Mesendoderm (in vitro differentiated cells): ENCODE measurements around the gene ARHGAP18.

Experiments
- DNase-seq: peaks from one replicate; pipeline ENCODE4 v3.0.0; 2013
- H2AK5ac ChIP-seq: 2 replicates; pipeline ENCODE4 v1.6.1; 2013; ENCODE audit warnings: low read length, inconsistent platforms
- H2BK120ac ChIP-seq: 2 replicates; pipeline ENCODE4 v1.6.1; 2013; ENCODE audit warnings: low read depth, mild to moderate bottlenecking, low read length, moderate library complexity, mixed read lengths
- H2BK15ac ChIP-seq: replicated peaks from 2 replicates; pipeline ENCODE4 v1.6.1; 2013; ENCODE audit warnings: low read depth, mild to moderate bottlenecking, moderate library complexity
- H2BK5ac ChIP-seq: 2 replicates; pipeline ENCODE4 v1.6.1; 2013; ENCODE audit warnings: low read length, inconsistent platforms
- H3K18ac ChIP-seq: 2 replicates; pipeline ENCODE4 v1.6.1; 2013; ENCODE audit warnings: mild to moderate bottlenecking, low read length, mixed read lengths
- H3K23ac ChIP-seq: one replicate; pipeline ENCODE4 v1.6.1; 2013; ENCODE audit warnings: low read length
- H3K27ac ChIP-seq: 2 replicates; pipeline ENCODE4 v1.5.1; 2013; ENCODE audit warnings: low read depth, mild to moderate bottlenecking, inconsistent platforms, low read length, moderate library complexity
- H3K27me3 ChIP-seq: 2 replicates; pipeline ENCODE4 v1.6.1; 2013; ENCODE audit warnings: low read length, control low read depth, mild to moderate bottlenecking, inconsistent platforms; ENCODE audit not compliant: insufficient read depth, poor library complexity
- H3K36me3 ChIP-seq: 2 replicates; pipeline ENCODE4 v1.6.1; 2013; ENCODE audit warnings: low read length, inconsistent platforms; ENCODE audit not compliant: control insufficient read depth, insufficient read depth
- H3K4ac ChIP-seq: one replicate; pipeline ENCODE4 v1.6.1; 2013; ENCODE audit warnings: low read depth, mild to moderate bottlenecking, low read length, moderate library complexity
- H3K4me1 ChIP-seq: 2 replicates; pipeline ENCODE4 v1.6.1; 2013; ENCODE audit warnings: low read depth, low read length, inconsistent platforms; ENCODE audit not compliant: control insufficient read depth
- H3K4me2 ChIP-seq: 2 replicates; pipeline ENCODE4 v1.6.1; 2013; ENCODE audit warnings: low read length
- H3K4me3 ChIP-seq: 2 replicates; pipeline ENCODE4 v1.5.1; 2013; ENCODE audit warnings: mild to moderate bottlenecking, low read length
- H3K56ac ChIP-seq: one replicate; pipeline ENCODE4 v1.6.1; 2013; ENCODE audit warnings: low read length
- H3K79me1 ChIP-seq: 2 replicates; pipeline ENCODE4 v1.6.1; 2013; ENCODE audit warnings: low read length, inconsistent platforms
- H3K79me2 ChIP-seq: 2 replicates; pipeline ENCODE4 v1.6.1; 2013; ENCODE audit warnings: mild to moderate bottlenecking, low read length; ENCODE audit not compliant: control insufficient read depth, insufficient read depth
- H3K9ac ChIP-seq: 2 replicates; pipeline ENCODE4 v1.6.1; 2013; ENCODE audit warnings: low read length, inconsistent platforms
- H4K5ac ChIP-seq: one replicate; pipeline ENCODE4 v1.6.1; 2013; ENCODE audit warnings: low read length
- H4K8ac ChIP-seq: one replicate; pipeline ENCODE4 v1.6.1; 2013; ENCODE audit warnings: low read depth, mild to moderate bottlenecking, control low read depth, low read length, moderate library complexity
- WGBS: extraction: QIAGEN DNeasy Blood & Tissue Kit; methylation state at CpG from one replicate; pipeline ENCODE4 v1.1.7; 2013; ENCODE audit warnings: low lambda C conversion rate, missing lambda C conversion rate; ENCODE audit not compliant: insufficient coverage; ENCODE audit errors: extremely low coverage; 5-methylcytosine and 5-hydroxymethylcytosine counted together

ARHGAP18 gene

GRCh38 chr6:129708496-129709195 lies 1.3 kb downstream of the ARHGAP18 start:
- no peaks in the 10 kb centered on the region for H3K79me2 ChIP-seq
- no peak for DNase-seq
- H3K27me3 ChIP-seq: no peaks in the 10 kb centered on the region
- no peak overlapping the region for H3K18ac ChIP-seq
- no peak overlapping the region for H4K5ac ChIP-seq
- H3K79me1 ChIP-seq: no peaks in the 10 kb centered on the region
- no peak overlapping the region for H3K23ac ChIP-seq
- H2BK120ac ChIP-seq: no peak overlapping the region
- no peak overlapping the region for H2AK5ac ChIP-seq
- no peak overlapping the region for H3K27ac ChIP-seq
- H3K56ac ChIP-seq: no peak overlapping the region
- no peaks in the 10 kb centered on the region for H3K36me3 ChIP-seq
- no peak overlapping the region for H3K4ac ChIP-seq
- no peak overlapping the region for H3K4me2 ChIP-seq
- H2BK5ac ChIP-seq: no peak overlapping the region
- H4K8ac ChIP-seq: no peak overlapping the region
- no peak overlapping the region for H3K9ac ChIP-seq
- no peak overlapping the region for H3K4me3 ChIP-seq
- no CpG with 5 or more reads among the region's 4 CpGs for WGBS
- no peaks in the 10 kb centered on the region for H3K4me1 ChIP-seq
- H2BK15ac ChIP-seq: no peak overlapping the region

- H3K27me3 ChIP-seq: no peaks in the 10 kb centered on the region
- H3K4me2 ChIP-seq: no peak overlapping the region
- no peak overlapping the region for H3K4ac ChIP-seq
- WGBS: no CpG with 5 or more reads among the region's 8 CpGs
- H4K5ac ChIP-seq: no peak overlapping the region
- no peak overlapping the region for H3K23ac ChIP-seq
- H3K27ac ChIP-seq: no peak overlapping the region
- no peak overlapping the region for H2AK5ac ChIP-seq
- DNase-seq: no peak
- no peaks in the 10 kb centered on the region for H3K4me1 ChIP-seq
- H2BK5ac ChIP-seq: no peak overlapping the region
- no peaks in the 10 kb centered on the region for H3K79me2 ChIP-seq
- H3K79me1 ChIP-seq: no peaks in the 10 kb centered on the region
- H3K9ac ChIP-seq: no peak overlapping the region
- H4K8ac ChIP-seq: no peak overlapping the region
- H2BK15ac ChIP-seq: no peak overlapping the region
- no peak overlapping the region for H3K4me3 ChIP-seq
- no peaks in the 10 kb centered on the region for H3K36me3 ChIP-seq
- no peak overlapping the region for H2BK120ac ChIP-seq
- no peak overlapping the region for H3K56ac ChIP-seq
- no peak overlapping the region for H3K18ac ChIP-seq
Measured at GRCh38 chr6:129707882-129708495, 2.0 kb downstream of the ARHGAP18 start.

- no peak for DNase-seq
- H4K8ac ChIP-seq: no peak overlapping the region
- WGBS: no CpG with 5 or more reads among the region's 6 CpGs
- H3K9ac ChIP-seq: no peak overlapping the region
- H3K4me2 ChIP-seq: no peak overlapping the region
- no peak overlapping the region for H3K4ac ChIP-seq
- H3K36me3 ChIP-seq: no peaks in the 10 kb centered on the region
- no peak overlapping the region for H2BK15ac ChIP-seq
- H3K23ac ChIP-seq: no peak overlapping the region
- H4K5ac ChIP-seq: no peak overlapping the region
- no peaks in the 10 kb centered on the region for H3K4me1 ChIP-seq
- H2BK120ac ChIP-seq: no peak overlapping the region
- H2BK5ac ChIP-seq: no peak overlapping the region
- H3K79me2 ChIP-seq: no peaks in the 10 kb centered on the region
- H3K27ac ChIP-seq: no peak overlapping the region
- no peak overlapping the region for H2AK5ac ChIP-seq
- no peak overlapping the region for H3K18ac ChIP-seq
- no peaks in the 10 kb centered on the region for H3K27me3 ChIP-seq
- H3K79me1 ChIP-seq: no peaks in the 10 kb centered on the region
- no peak overlapping the region for H3K4me3 ChIP-seq
- no peak overlapping the region for H3K56ac ChIP-seq
Measured at GRCh38 chr6:129707028-129707427, 2.9 kb downstream of the ARHGAP18 start.

- Histone ChIP-seq H3K56ac (no peak overlapping the region), H3K4me3 (no peak overlapping the region), H3K9ac (no peak overlapping the region), H3K79me1 (no peaks in the 10 kb centered on the region), H3K18ac (no peak overlapping the region), H3K4me2 (no peak overlapping the region), H4K5ac (no peak overlapping the region), H2BK120ac (no peak overlapping the region), H3K36me3 (no peaks in the 10 kb centered on the region), H2BK5ac (no peak overlapping the region), H3K4me1 (no peaks in the 10 kb centered on the region), H3K27ac (no peak overlapping the region), H3K27me3 (no peaks in the 10 kb centered on the region), H3K79me2 (no peaks in the 10 kb centered on the region), H2BK15ac (no peak overlapping the region), H3K23ac (no peak overlapping the region), H4K8ac (no peak overlapping the region), H2AK5ac (no peak overlapping the region), H3K4ac (no peak overlapping the region)
- DNase-seq: no peak
Measured at GRCh38 chr6:129705212-129705611, 4.8 kb downstream of the ARHGAP18 start.

GRCh38 chr6:129704708-129705107 lies 5.3 kb downstream of the ARHGAP18 start:
- Histone ChIP-seq H3K79me1 (no peaks in the 10 kb centered on the region), H3K4me1 (no peaks in the 10 kb centered on the region), H3K9ac (no peak overlapping the region), H3K18ac (no peak overlapping the region), H3K27me3 (no peaks in the 10 kb centered on the region), H2BK15ac (no peak overlapping the region), H3K56ac (no peak overlapping the region), H4K8ac (no peak overlapping the region), H3K4me3 (no peak overlapping the region), H4K5ac (no peak overlapping the region), H3K36me3 (no peaks in the 10 kb centered on the region), H2BK120ac (no peak overlapping the region), H2AK5ac (no peak overlapping the region), H3K4ac (no peak overlapping the region), H3K27ac (no peak overlapping the region), H3K23ac (no peak overlapping the region), H3K79me2 (no peaks in the 10 kb centered on the region), H3K4me2 (no peak overlapping the region), H2BK5ac (no peak overlapping the region)
- no peak for DNase-seq
